ENCODE data around the gene PCSK6. TPM values are rescaled to one million over a fixed set of nuclear protein-coding genes. Genes with fewer than 3 reads are reported as not detected.

Gene PCSK6
- total and polyA plus RNA-seq, 2 donors from 2014 or later, result 3.8 to 7.3 TPM

DNA sequence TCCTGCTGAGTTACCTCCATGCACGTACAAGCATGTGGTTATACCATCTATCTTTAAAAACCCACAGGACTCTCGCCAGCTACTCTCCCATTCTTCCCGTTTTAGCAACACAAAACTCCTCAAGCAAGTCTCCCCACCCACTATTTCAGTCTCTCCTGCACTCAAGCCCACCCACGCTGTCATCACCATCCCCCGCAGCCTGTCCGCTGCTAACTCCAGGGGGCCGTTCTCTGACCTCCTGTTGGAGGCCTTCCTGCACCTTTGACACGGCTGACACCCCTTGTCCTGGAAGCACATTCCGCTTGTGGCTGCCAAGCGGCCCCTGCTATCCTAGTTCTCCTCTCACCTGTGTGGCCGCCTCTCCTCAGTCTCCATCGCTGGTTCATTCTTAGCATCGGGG, 7.5 kb upstream of the PCSK6 start:
- DNase-seq (no peak), FAIRE-seq (no peak)
- no peaks in the 10 kb centered on the region for H3K36me3 ChIP-seq (ENCODE audit: control insufficient read depth in 2 of 3, insufficient read depth in 3 of 3, low read length in 3 of 3)
- H3K27me3 ChIP-seq (ENCODE audit: control insufficient read depth, insufficient read depth, low read length), result no peaks in the 10 kb centered on the region
- intact Hi-C loops (cut with DNase I), result no loop called here
- no peak overlapping the region for H3K4me3 ChIP-seq (ENCODE audit: low read length in 3 of 3)
- TF ChIP-seq, protein P1, sequence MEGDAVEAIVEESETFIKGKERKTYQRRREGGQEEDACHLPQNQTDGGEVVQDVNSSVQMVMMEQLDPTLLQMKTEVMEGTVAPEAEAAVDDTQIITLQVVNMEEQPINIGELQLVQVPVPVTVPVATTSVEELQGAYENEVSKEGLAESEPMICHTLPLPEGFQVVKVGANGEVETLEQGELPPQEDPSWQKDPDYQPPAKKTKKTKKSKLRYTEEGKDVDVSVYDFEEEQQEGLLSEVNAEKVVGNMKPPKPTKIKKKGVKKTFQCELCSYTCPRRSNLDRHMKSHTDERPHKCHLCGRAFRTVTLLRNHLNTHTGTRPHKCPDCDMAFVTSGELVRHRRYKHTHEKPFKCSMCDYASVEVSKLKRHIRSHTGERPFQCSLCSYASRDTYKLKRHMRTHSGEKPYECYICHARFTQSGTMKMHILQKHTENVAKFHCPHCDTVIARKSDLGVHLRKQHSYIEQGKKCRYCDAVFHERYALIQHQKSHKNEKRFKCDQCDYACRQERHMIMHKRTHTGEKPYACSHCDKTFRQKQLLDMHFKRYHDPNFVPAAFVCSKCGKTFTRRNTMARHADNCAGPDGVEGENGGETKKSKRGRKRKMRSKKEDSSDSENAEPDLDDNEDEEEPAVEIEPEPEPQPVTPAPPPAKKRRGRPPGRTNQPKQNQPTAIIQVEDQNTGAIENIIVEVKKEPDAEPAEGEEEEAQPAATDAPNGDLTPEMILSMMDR (IDR thresholded peaks at IDR 0.05; ENCODE audit: borderline replicate concordance, extremely low read depth, insufficient read depth), result no peak
- H3K27ac ChIP-seq (ENCODE audit: low read depth in 2 of 2, low read length in 2 of 2), result no peak overlapping the region
- no peak overlapping the region for H3K9ac ChIP-seq (ENCODE audit: low read length in 3 of 3)
- H3K4me1 ChIP-seq (ENCODE audit: control insufficient read depth in 2 of 3, insufficient read depth in 2 of 3, low read depth in 1 of 3, low read length in 3 of 3), result peaks cover 0 to 3% (median 0%) of the 10 kb centered on the region in 3 donors
- no peaks in the 10 kb centered on the region for H3K9me3 ChIP-seq (ENCODE audit: control insufficient read depth in 2 of 3, insufficient read depth in 1 of 3, low read length in 3 of 3)

DNA sequence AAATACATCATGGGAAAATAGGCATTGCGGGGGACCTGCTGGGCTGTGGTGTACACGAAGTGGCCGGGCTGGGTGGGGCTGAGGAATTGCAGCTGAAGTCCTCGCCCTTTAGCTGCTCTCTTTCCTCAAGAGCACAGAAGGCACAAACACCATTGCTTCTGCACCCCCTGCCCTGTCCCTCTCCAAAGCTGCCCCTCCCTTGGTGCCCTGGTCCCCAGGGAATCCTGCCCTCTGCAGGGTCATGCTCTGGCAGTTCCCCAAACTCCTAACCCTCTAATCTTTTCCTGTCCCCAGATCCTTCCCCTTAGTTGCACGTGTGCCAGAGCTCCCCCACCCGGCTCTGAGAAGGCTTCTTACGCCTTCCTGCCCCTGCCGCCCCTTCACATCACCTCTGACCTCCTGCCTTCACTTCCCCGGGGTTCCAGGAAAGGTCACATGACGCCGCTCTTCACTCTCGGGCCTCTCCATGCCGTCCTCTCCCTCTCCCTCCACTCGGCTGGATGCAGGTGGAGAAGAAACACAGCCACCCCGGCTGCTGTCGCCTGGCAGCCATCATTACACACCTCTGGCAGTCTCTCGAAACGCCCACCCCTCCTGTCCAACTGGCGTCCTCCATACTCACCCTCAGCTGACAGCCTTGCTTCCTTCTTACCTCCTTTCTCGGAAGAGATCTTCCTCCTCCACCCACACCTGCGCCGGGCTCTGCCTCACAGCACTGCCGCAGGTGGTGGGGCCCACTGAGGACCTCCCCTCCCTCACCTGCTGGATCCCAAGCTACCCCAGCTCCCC, 6.9 kb upstream of the PCSK6 start:
- H3K27ac ChIP-seq (ENCODE audit: low read depth in 2 of 2, low read length in 2 of 2), result no peak overlapping the region
- no peaks in the 10 kb centered on the region for H3K27me3 ChIP-seq (ENCODE audit: control insufficient read depth, insufficient read depth, low read length)
- peaks cover 0 to 3% (median 0%) of the 10 kb centered on the region in 3 donors for H3K4me1 ChIP-seq (ENCODE audit: control insufficient read depth in 2 of 3, insufficient read depth in 2 of 3, low read depth in 1 of 3, low read length in 3 of 3)
- FAIRE-seq, result no peak
- no peak overlapping the region for H3K9ac ChIP-seq (ENCODE audit: low read length in 3 of 3)
- TF ChIP-seq, protein P1 (IDR thresholded peaks at IDR 0.05; ENCODE audit: borderline replicate concordance, extremely low read depth, insufficient read depth), result no peak
- no peaks in the 10 kb centered on the region for H3K9me3 ChIP-seq (ENCODE audit: control insufficient read depth in 2 of 3, insufficient read depth in 1 of 3, low read length in 3 of 3)
- DNase-seq, result no peak
- intact Hi-C loops (cut with DNase I), result no loop called here
- no peaks in the 10 kb centered on the region for H3K36me3 ChIP-seq (ENCODE audit: control insufficient read depth in 2 of 3, insufficient read depth in 3 of 3, low read length in 3 of 3)
- no peak overlapping the region for H3K4me3 ChIP-seq (ENCODE audit: low read length in 3 of 3)

DNA sequence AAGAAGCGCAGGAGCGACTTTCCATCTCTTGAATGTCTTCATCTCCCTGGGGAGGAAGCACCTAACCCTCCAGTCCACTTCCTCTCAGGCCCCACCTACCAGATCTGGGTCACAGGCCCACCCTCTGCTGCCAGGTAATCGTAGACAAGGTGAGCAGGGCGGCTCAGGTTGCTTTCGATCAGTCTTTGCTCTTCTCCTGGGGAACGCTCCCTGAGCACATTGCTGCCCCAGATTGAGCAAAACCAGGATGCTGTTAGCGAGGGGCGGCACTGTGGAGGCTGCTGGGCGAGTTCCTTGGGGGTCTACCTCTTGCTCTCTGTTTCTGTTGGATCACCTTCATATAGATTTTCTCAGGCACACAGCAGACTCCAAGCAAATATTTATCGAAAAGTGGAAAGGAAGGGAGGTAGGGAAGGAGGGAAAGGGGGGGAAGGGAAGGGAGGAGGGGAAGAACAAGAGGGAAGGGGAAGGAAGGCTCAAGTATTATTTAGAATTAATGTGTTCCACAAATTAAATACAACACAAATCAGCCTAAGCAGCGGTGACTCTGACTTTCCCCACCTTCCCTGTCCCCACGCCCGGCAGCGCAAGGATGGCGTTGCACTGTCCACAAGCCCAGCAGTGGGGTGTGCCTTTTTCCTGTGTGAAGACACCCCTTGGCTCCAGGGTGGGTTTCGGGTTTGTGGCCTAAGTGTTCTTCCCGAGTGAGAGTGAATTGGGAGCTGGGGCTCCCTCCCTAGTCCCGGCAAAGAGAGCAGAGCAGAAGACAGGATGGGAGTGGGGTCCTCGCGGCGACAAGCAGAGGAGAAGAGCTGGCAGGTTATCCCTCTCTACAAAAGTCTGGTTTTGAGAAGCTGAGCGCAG, 6.1 kb upstream of the PCSK6 start:
- intact Hi-C loops (cut with DNase I), result no loop called here
- no peak for FAIRE-seq

More for the DNA sequence above, 6.1 kb upstream of the PCSK6 start:
- Histone ChIP-seq H3K9me3 (ENCODE audit: control insufficient read depth in 2 of 3, insufficient read depth in 1 of 3, low read length in 3 of 3) (no peaks in the 10 kb centered on the region), H3K27ac (ENCODE audit: low read depth in 2 of 2, low read length in 2 of 2) (no peak overlapping the region), H3K36me3 (ENCODE audit: control insufficient read depth in 2 of 3, insufficient read depth in 3 of 3, low read length in 3 of 3) (no peaks in the 10 kb centered on the region), H3K4me1 (ENCODE audit: control insufficient read depth in 2 of 3, insufficient read depth in 2 of 3, low read depth in 1 of 3, low read length in 3 of 3) (peaks cover 0 to 3% (median 0%) of the 10 kb centered on the region in 3 donors), H3K27me3 (ENCODE audit: control insufficient read depth, insufficient read depth, low read length) (no peaks in the 10 kb centered on the region), H3K4me3 (ENCODE audit: low read length in 3 of 3) (no peak overlapping the region), H3K9ac (ENCODE audit: low read length in 3 of 3) (no peak overlapping the region)
- TF ChIP-seq, protein P1 (IDR thresholded peaks at IDR 0.05; ENCODE audit: borderline replicate concordance, extremely low read depth, insufficient read depth), result no peak
- DNase-seq, result no peak
